Nephron (organoid): ENCODE measurements around the gene LINC00305.

Experiments
- H3K27ac Mint-ChIP-seq, 3 experiments: 2 replicates each; pipeline ENCODE4 v1.8.0; 2020; ENCODE audit warnings: mixed read lengths in 3 of 3, mild to moderate bottlenecking in 2 of 3, moderate library complexity in 1 of 3
- H3K27me3 Mint-ChIP-seq: 2 replicates; pipeline ENCODE4 v1.8.0; 2021; ENCODE audit warnings: low read depth, mild to moderate bottlenecking, moderate library complexity, mixed read lengths
- H3K36me3 Mint-ChIP-seq: 2 replicates; pipeline ENCODE4 v1.8.0; 2020; ENCODE audit warnings: low read depth, mixed read lengths
- H3K4me1 Mint-ChIP-seq: 2 replicates; pipeline ENCODE4 v1.8.0; 2020; ENCODE audit warnings: mixed read lengths
- H3K4me3 Mint-ChIP-seq, 3 experiments: 2 replicates each; pipeline ENCODE4 v1.8.0; 2020; ENCODE audit warnings: mild to moderate bottlenecking in 3 of 3, mixed read lengths in 3 of 3, moderate library complexity in 2 of 3
- H3K9me3 Mint-ChIP-seq: 2 replicates; pipeline ENCODE4 v1.8.0; 2020; ENCODE audit warnings: mixed read lengths
- TF ChIP-seq, protein P1 (sequence below), 3 experiments: fragments of 200-600 bp; sonication (generic); IDR thresholded peaks; one replicate each; pipeline ENCODE4 v1.5.0; 2021; ENCODE audit warnings: antibody characterized with exemption in 3 of 3; ENCODE audit not compliant: unreplicated experiment in 3 of 3

The LINC00305 gene

DNA sequence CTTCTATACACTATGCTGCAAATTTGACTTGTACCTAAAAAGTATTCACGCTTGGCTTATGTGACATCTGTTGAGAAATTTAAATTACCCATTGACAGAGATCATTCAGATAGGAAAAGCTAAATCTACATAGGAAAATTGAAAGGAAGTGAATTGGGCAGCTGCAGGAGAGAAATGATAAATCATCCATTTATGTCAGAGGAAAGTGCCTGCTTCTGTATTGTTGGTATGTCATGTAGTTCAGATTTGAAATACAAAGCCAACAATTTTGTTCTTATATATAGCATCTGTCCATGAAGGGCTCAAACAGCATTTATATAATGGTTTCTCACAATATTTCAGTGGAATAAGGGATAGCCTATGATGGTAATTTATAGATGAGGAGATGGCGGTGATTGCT lies 17.6 kb downstream of the LINC00305 start:
- Mint-ChIP-seq H3K27me3 (no peaks in the 10 kb centered on the region), H3K36me3 (no peaks in the 10 kb centered on the region), H3K4me3 (no peak overlapping the region), H3K9me3 (no peaks in the 10 kb centered on the region), H3K27ac (no peak overlapping the region), H3K4me1 (no peaks in the 10 kb centered on the region)
- TF ChIP-seq, protein P1, sequence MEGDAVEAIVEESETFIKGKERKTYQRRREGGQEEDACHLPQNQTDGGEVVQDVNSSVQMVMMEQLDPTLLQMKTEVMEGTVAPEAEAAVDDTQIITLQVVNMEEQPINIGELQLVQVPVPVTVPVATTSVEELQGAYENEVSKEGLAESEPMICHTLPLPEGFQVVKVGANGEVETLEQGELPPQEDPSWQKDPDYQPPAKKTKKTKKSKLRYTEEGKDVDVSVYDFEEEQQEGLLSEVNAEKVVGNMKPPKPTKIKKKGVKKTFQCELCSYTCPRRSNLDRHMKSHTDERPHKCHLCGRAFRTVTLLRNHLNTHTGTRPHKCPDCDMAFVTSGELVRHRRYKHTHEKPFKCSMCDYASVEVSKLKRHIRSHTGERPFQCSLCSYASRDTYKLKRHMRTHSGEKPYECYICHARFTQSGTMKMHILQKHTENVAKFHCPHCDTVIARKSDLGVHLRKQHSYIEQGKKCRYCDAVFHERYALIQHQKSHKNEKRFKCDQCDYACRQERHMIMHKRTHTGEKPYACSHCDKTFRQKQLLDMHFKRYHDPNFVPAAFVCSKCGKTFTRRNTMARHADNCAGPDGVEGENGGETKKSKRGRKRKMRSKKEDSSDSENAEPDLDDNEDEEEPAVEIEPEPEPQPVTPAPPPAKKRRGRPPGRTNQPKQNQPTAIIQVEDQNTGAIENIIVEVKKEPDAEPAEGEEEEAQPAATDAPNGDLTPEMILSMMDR (IDR thresholded peaks at IDR 0.05; ENCODE audit: unreplicated experiment in 3 of 3): no peak

DNA sequence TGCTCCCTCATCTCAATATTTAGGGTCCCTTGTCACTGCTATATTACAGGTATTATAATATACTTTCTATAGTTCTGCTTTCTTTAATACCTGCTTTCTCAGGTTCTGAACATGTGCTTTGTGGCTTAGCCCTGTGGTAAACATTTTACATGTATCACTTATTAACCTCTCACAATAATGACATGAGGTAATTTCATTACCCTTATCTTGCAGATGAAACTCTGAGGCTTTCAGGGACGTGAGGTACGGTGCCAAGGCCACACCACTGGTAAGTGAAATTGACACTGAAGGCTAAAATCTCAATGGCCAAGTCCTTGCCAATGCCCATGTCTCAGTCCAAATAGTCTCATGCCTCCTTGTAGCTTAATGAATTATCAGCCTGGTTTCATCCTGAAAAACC lies 21.7 kb downstream of the LINC00305 start:
- Mint-ChIP-seq H3K27ac (no peak overlapping the region), H3K4me1 (no peaks in the 10 kb centered on the region), H3K36me3 (no peaks in the 10 kb centered on the region), H3K27me3 (no peaks in the 10 kb centered on the region), H3K9me3 (no peaks in the 10 kb centered on the region), H3K4me3 (no peak overlapping the region)
- TF ChIP-seq, protein P1 (IDR thresholded peaks at IDR 0.05; ENCODE audit: unreplicated experiment in 3 of 3): no peak

DNA sequence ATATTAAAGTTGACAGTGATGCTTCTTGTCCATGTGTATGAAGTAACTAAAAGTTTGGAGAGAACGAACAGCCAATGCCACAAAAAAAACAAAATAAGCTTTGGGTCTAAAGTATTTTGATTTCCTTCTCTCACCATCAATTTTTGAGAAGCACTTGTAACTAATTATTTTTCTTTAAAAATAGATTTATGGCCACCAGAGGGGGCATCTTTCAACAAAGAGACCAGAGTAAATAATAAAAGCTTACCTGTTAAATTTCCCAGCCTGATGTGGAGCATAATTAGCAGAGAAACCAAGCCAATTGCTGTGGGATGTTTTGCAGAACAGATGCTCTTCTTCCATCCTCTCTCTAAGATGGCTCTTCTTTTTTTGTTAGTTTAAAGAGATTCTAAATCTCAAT lies 29.0 kb downstream of the LINC00305 start:
- no peaks in the 10 kb centered on the region for H3K36me3 Mint-ChIP-seq
- H3K27me3 Mint-ChIP-seq: no peaks in the 10 kb centered on the region
- H3K4me3 Mint-ChIP-seq: no peak overlapping the region
- TF ChIP-seq, protein P1 (IDR thresholded peaks at IDR 0.05; ENCODE audit: unreplicated experiment in 3 of 3): peak; percentile 12 to 34 (median 22)
- no peaks in the 10 kb centered on the region for H3K9me3 Mint-ChIP-seq
- H3K27ac Mint-ChIP-seq: no peak overlapping the region
- no peaks in the 10 kb centered on the region for H3K4me1 Mint-ChIP-seq

DNA sequence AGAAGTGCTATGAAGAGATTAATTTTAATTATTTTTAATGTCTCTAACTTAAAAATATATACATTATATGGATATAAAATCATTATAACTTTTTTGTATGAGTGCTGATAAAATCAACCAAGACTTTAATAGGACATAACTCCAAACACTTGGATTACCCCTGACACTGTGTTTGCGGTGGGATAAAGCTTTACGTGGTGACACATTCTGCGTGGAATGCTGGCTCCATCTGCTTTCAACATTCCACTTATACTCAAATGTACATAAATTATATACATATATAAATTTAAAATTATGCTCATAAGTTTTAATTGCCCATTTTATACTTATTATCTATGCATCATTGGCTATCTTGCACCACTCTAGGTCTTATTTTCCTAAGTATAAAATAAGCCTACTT lies 30.5 kb downstream of the LINC00305 start:
- H3K27me3 Mint-ChIP-seq: no peaks in the 10 kb centered on the region
- H3K4me1 Mint-ChIP-seq: no peaks in the 10 kb centered on the region
- H3K36me3 Mint-ChIP-seq: no peaks in the 10 kb centered on the region
- no peaks in the 10 kb centered on the region for H3K9me3 Mint-ChIP-seq
- H3K27ac Mint-ChIP-seq: no peak overlapping the region
- no peak overlapping the region for H3K4me3 Mint-ChIP-seq
- TF ChIP-seq, protein P1 (IDR thresholded peaks at IDR 0.05; ENCODE audit: unreplicated experiment in 3 of 3): no peak

DNA sequence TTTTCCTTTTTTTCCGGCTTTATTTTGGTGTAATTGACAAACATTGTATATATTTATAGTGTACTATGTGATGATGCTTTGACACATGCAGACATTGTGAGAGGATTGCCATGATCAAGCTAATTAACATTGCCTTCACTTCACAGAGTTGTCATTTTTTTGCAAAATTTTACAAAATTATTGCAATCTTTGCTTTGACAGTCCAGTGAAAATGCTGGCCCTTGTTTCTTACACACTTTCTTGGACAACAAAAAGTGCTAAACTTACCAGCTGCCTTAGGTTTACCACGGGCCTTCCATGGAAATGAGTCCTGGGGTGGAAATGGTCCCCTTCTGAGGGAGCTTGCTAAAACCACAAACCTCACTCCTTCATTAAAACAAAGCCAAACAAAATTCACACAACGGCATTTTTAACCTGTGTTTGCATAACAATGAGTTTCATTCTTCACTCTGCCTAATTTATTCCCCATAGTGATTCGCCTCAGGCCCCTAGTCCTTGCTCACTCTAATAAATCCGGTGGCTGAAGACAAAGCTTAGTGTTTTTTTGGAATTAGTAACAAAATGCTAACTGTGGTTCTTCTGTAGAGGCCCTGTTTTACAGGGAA lies 32.2 kb downstream of the LINC00305 start:
- H3K27ac Mint-ChIP-seq: no peak overlapping the region
- TF ChIP-seq, protein P1 (IDR thresholded peaks at IDR 0.05; ENCODE audit: unreplicated experiment in 3 of 3): no peak

DNA sequence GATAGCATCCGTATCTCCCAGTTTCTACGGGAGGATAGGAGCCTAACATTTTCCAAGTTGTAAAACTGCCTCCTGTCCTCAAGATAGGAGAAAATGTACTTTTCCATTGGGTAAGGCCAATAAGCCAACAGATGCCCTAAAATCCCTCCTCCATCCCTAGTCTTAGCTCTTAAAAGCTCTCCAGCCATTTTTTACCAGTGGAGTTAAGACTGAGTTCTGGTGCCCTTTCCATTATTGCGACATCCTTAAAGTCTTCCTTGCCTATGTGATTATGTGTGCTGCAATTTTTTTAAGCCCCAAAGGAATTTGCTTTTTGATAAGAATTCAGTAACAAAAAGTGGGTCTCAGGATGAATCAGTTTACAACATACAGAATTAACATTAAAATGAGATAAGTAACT lies 33.0 kb downstream of the LINC00305 start:
- no peaks in the 10 kb centered on the region for H3K4me1 Mint-ChIP-seq
- H3K9me3 Mint-ChIP-seq: no peaks in the 10 kb centered on the region
- TF ChIP-seq, protein P1 (IDR thresholded peaks at IDR 0.05; ENCODE audit: unreplicated experiment in 3 of 3): no peak
- H3K27me3 Mint-ChIP-seq: no peaks in the 10 kb centered on the region
- no peak overlapping the region for H3K4me3 Mint-ChIP-seq
- no peaks in the 10 kb centered on the region for H3K36me3 Mint-ChIP-seq
- no peak overlapping the region for H3K27ac Mint-ChIP-seq

More for the DNA sequence above, 32.2 kb downstream of the LINC00305 start:
- no peaks in the 10 kb centered on the region for H3K4me1 Mint-ChIP-seq
- no peak overlapping the region for H3K4me3 Mint-ChIP-seq
- no peaks in the 10 kb centered on the region for H3K36me3 Mint-ChIP-seq
- no peaks in the 10 kb centered on the region for H3K9me3 Mint-ChIP-seq
- H3K27me3 Mint-ChIP-seq: no peaks in the 10 kb centered on the region
